Stomach (tissue), 4 donors: ENCODE measurements around the gene USP28.
"Not testable (repeated sequence)": the region's sequence is repeated elsewhere in the genome, so short reads cannot be mapped to it uniquely, and the experiment has no call there.

Experiments
- CTCF ChIP-seq, 7 experiments: fragments of 450-650 bp in 4 of 7; fragments of 200-600 bp in 3 of 7; sonication (generic) in 3 of 7; IDR thresholded peaks; one replicate each; pipeline ENCODE4 v1.5.1; 2016 to 2019; ENCODE audit warnings: antibody characterized with exemption in 7 of 7, control low read depth in 2 of 7, mild to moderate bottlenecking in 1 of 7
- EP300 ChIP-seq: sonication (generic); formaldehyde crosslinking; IDR thresholded peaks from one replicate; pipeline ENCODE4 v1.6.1; 2017; ENCODE audit warnings: antibody characterized with exemption
- POLR2A ChIP-seq, 4 donors: fragments of 450-650 bp; IDR thresholded peaks; one replicate each; pipeline ENCODE4 v1.6.1; 2016; ENCODE audit warnings: antibody characterized with exemption in 4 of 4, control low read depth in 2 of 4, mild to moderate bottlenecking in 1 of 4, moderate library complexity in 1 of 4
- POLR2AphosphoS5 ChIP-seq, 3 donors: sonication (generic); formaldehyde crosslinking; IDR thresholded peaks; one replicate each; pipeline ENCODE4 v1.6.1; 2016; ENCODE audit warnings: antibody characterized with exemption in 3 of 3

DNA sequence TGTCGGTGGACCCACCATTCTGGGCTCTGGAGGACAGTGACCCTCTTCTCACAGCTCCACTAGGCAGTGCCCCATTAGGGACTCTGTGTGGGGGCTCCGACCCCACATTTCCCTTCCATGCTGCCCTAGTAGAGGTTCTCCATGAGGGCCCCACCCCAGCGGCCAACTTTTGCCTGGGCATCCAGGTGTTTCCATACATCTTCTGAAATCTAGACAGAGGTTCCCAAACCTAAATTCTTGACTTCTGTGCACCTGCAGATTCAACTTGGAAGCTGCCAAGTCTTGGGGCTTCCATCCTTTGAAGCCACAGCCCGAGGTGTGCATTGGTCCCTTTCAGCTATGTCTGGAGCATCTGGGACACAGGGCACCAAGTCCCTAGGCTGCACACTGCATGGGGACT, 4.1 kb upstream of the USP28 start:
- not testable (repeated sequence) for TF ChIP-seq POLR2AphosphoS5 (IDR thresholded peaks at IDR 0.05); CTCF (IDR thresholded peaks at IDR 0.05); EP300; POLR2A (IDR thresholded peaks at IDR 0.05)
